Mesenchymal stem cell (in vitro differentiated cells and primary cell): Measurements from ENCODE around the gene EPS15.

ENCODE experiments used
- DNase-seq: peaks from one replicate; pipeline ENCODE4 v3.0.0-alpha.2; 2013
- H2AFZ ChIP-seq: one replicate; pipeline ENCODE4 v1.6.1; 2013; ENCODE audit warnings: low read depth, mild to moderate bottlenecking, control low read depth, inconsistent platforms, low read length, moderate library complexity
- H2AK5ac ChIP-seq: 2 replicates; pipeline ENCODE4 v1.6.1; 2013; ENCODE audit warnings: low read length, moderate library complexity, mild to moderate bottlenecking, inconsistent platforms; ENCODE audit not compliant: severe bottlenecking
- H2BK120ac ChIP-seq: one replicate; pipeline ENCODE4 v1.6.1; 2013; ENCODE audit warnings: low read depth, mild to moderate bottlenecking, inconsistent platforms, low read length, moderate library complexity
- H2BK12ac ChIP-seq, 2 experiments: one replicate each; pipeline ENCODE4 v1.6.1; 2013; ENCODE audit warnings: inconsistent platforms in 2 of 2, low read length in 2 of 2, mild to moderate bottlenecking in 2 of 2, moderate library complexity in 2 of 2, control low read depth in 1 of 2
- H2BK15ac ChIP-seq: one replicate; pipeline ENCODE4 v1.6.1; 2013; ENCODE audit warnings: mild to moderate bottlenecking, low read depth, inconsistent platforms; ENCODE audit not compliant: poor library complexity, severe bottlenecking
- H2BK5ac ChIP-seq: 2 replicates; pipeline ENCODE4 v1.6.1; 2013; ENCODE audit warnings: low read depth, mild to moderate bottlenecking, low read length, control low read depth, inconsistent platforms; ENCODE audit not compliant: poor library complexity, severe bottlenecking
- H3K14ac ChIP-seq, 2 experiments: one replicate each; pipeline ENCODE4 v1.6.1; 2013; ENCODE audit warnings: inconsistent platforms in 2 of 2, low read length in 2 of 2, control low read depth in 1 of 2, mild to moderate bottlenecking in 1 of 2, moderate library complexity in 1 of 2
- H3K18ac ChIP-seq, 2 experiments: one replicate each; pipeline ENCODE4 v1.6.1; 2013; ENCODE audit warnings: inconsistent platforms in 2 of 2, low read length in 2 of 2, control low read depth in 1 of 2, low read depth in 1 of 2, mild to moderate bottlenecking in 1 of 2
- H3K23ac ChIP-seq, 2 experiments: one replicate each; pipeline ENCODE4 v1.6.1; 2013; ENCODE audit warnings: inconsistent platforms in 2 of 2, low read length in 2 of 2, mild to moderate bottlenecking in 2 of 2, moderate library complexity in 2 of 2, control low read depth in 1 of 2
- H3K27ac ChIP-seq: 2 replicates; pipeline ENCODE4 v1.5.1; 2013; ENCODE audit warnings: mild to moderate bottlenecking, moderate library complexity, low read length, control low read depth, inconsistent platforms; ENCODE audit not compliant: poor library complexity, severe bottlenecking
- H3K27me3 ChIP-seq, 2 experiments: 2 replicates each; pipeline versions ENCODE4 v1.6.1 to v1.7.0; 2013; ENCODE audit warnings: low read length in 2 of 2, mild to moderate bottlenecking in 2 of 2, moderate library complexity in 2 of 2, control low read depth in 1 of 2, inconsistent platforms in 1 of 2; ENCODE audit not compliant: control insufficient read depth in 1 of 2, insufficient read depth in 1 of 2
- H3K36me3 ChIP-seq, 2 experiments: 2 replicates each; pipeline versions ENCODE4 v1.6.1 to v1.7.0; 2013; ENCODE audit warnings: low read length in 2 of 2, control low read depth in 1 of 2, inconsistent platforms in 1 of 2, low read depth in 1 of 2, mild to moderate bottlenecking in 1 of 2; ENCODE audit not compliant: insufficient read depth in 2 of 2, control insufficient read depth in 1 of 2
- H3K4ac ChIP-seq, 2 experiments: one replicate each; pipeline ENCODE4 v1.6.1; 2013; ENCODE audit warnings: inconsistent platforms in 2 of 2, low read length in 2 of 2, mild to moderate bottlenecking in 2 of 2, moderate library complexity in 2 of 2, control low read depth in 1 of 2, low read depth in 1 of 2
- H3K4me1 ChIP-seq: 2 replicates; pipeline ENCODE4 v1.6.1; 2013; ENCODE audit warnings: low read depth, low read length, control low read depth; ENCODE audit not compliant: control insufficient read depth, insufficient read depth
- H3K4me2 ChIP-seq: 2 replicates; pipeline ENCODE4 v1.6.1; 2013; ENCODE audit warnings: low read length, mild to moderate bottlenecking, inconsistent platforms; ENCODE audit not compliant: poor library complexity, severe bottlenecking
- H3K4me3 ChIP-seq, 2 experiments: 2 replicates each; pipeline versions ENCODE4 v1.5.1 to v1.7.0; 2013; ENCODE audit warnings: low read length in 2 of 2, mild to moderate bottlenecking in 2 of 2, control low read depth in 1 of 2, low read depth in 1 of 2; ENCODE audit not compliant: insufficient read depth in 1 of 2
- H3K79me1 ChIP-seq: replicated peaks from 2 replicates; pipeline ENCODE4 v1.6.1; 2013; ENCODE audit warnings: mild to moderate bottlenecking, control low read depth, low read length, inconsistent platforms; ENCODE audit not compliant: poor library complexity, severe bottlenecking
- H3K9ac ChIP-seq: 2 replicates; pipeline ENCODE4 v1.7.0; 2013; ENCODE audit warnings: mild to moderate bottlenecking, low read length, moderate library complexity
- H3K9me3 ChIP-seq: 2 replicates; pipeline ENCODE4 v1.7.0; 2013; ENCODE audit warnings: mild to moderate bottlenecking, low read length; ENCODE audit not compliant: control insufficient read depth
- H4K8ac ChIP-seq: one replicate; pipeline ENCODE4 v1.6.1; 2013; ENCODE audit warnings: inconsistent platforms, mild to moderate bottlenecking, low read length, moderate library complexity
- H4K91ac ChIP-seq: one replicate; pipeline ENCODE4 v1.6.1; 2013; ENCODE audit warnings: mild to moderate bottlenecking, low read length, inconsistent platforms
- WGBS: methylation state at CpG from one replicate; pipeline ENCODE4 v1.1.7; 2013; ENCODE audit warnings: mixed read lengths; 5-methylcytosine and 5-hydroxymethylcytosine counted together

EPS15 gene

GRCh38 chr1:51311826-51312225, 207.2 kb downstream of the EPS15 start:
- peaks cover 38% of the 10 kb centered on the region for H3K4me1 ChIP-seq

DNA sequence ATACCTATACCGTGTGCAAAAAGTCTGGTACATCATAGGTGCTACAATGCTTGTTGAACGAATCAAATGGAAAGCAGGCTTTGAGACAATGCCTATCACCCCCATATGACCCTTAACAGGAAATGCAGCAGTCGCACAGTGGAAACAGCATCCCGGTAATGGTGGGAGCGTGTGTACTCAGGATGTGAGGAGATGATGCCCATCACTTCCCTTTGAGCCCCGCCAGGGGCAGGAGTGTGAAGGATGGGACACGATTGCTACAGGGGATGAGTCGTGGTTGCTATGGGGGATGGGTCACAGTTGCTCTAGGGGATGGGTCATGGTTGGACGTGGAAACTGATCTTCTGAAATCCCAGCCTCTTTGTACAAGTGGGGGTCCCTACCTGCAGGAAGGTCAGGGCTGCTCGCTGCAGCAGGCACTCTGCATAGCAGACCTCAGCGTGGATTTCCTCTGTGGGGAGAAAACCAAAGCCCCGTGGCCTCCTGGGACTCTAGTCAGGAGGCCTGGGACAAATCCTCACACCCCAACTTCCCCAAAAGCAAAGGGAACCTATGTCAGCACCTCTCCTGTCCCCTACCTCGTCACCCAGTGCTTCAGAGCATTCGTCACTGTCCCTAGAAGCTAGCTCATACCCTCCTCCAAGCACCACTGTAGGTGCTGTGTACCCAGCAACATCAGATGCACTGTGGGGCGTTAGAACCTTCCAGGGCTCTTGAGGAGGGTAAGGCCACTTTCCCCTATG, 208.0 kb downstream of the EPS15 start:
- no peak for DNase-seq
- H3K4me3 ChIP-seq, result no peak overlapping the region
- H2BK120ac ChIP-seq, result no peak overlapping the region
- whole genome bisulfite sequencing, result 79% methylated on average over 15 of the region's 15 CpGs
- no peak overlapping the region for H2BK15ac ChIP-seq
- H2AFZ ChIP-seq, result no peak overlapping the region
- no peak overlapping the region for H2BK12ac ChIP-seq
- H2BK5ac ChIP-seq, result no peak overlapping the region
- no peaks in the 10 kb centered on the region for H3K36me3 ChIP-seq
- peak overlapping the region; percentile 11 for H2AK5ac ChIP-seq
- peaks cover 31% of the 10 kb centered on the region for H3K4me1 ChIP-seq
- no peak overlapping the region for H4K91ac ChIP-seq
- no peaks in the 10 kb centered on the region for H3K79me1 ChIP-seq
- no peak overlapping the region for H4K8ac ChIP-seq
- no peak overlapping the region for H3K18ac ChIP-seq
- H3K4ac ChIP-seq, result no peak overlapping the region
- no peak overlapping the region for H3K9ac ChIP-seq
- H3K27me3 ChIP-seq, result no peaks in the 10 kb centered on the region
- H3K27ac ChIP-seq, result no peak overlapping the region
- H3K14ac ChIP-seq, result no peak overlapping the region
- H3K4me2 ChIP-seq, result no peak overlapping the region
- no peak overlapping the region for H3K23ac ChIP-seq
- no peaks in the 10 kb centered on the region for H3K9me3 ChIP-seq

More at GRCh38 chr1:51311826-51312225, 207.2 kb downstream of the EPS15 start:
- no peak overlapping the region for H3K23ac ChIP-seq
- no peaks in the 10 kb centered on the region for H3K27me3 ChIP-seq
- H3K9ac ChIP-seq, result no peak overlapping the region
- DNase-seq, result no peak
- no peaks in the 10 kb centered on the region for H3K79me1 ChIP-seq
- H3K4ac ChIP-seq, result no peak overlapping the region
- H4K91ac ChIP-seq, result no peak overlapping the region
- H3K36me3 ChIP-seq, result no peaks in the 10 kb centered on the region
- no peak overlapping the region for H3K4me3 ChIP-seq
- no peak overlapping the region for H3K4me2 ChIP-seq
- 88% methylated on average over 2 of the region's 5 CpGs for WGBS
- no peaks in the 10 kb centered on the region for H3K9me3 ChIP-seq
- no peak overlapping the region for H4K8ac ChIP-seq
- H3K27ac ChIP-seq, result no peak overlapping the region
- H2AFZ ChIP-seq, result no peak overlapping the region
- H3K18ac ChIP-seq, result no peak overlapping the region
- H2AK5ac ChIP-seq, result peak overlapping the region; percentile 55
- H2BK5ac ChIP-seq, result no peak overlapping the region
- H3K14ac ChIP-seq, result peak overlapping the region in 1 of 2 experiments; percentile 7
- no peak overlapping the region for H2BK15ac ChIP-seq
- H2BK120ac ChIP-seq, result no peak overlapping the region
- H2BK12ac ChIP-seq, result no peak overlapping the region

DNA sequence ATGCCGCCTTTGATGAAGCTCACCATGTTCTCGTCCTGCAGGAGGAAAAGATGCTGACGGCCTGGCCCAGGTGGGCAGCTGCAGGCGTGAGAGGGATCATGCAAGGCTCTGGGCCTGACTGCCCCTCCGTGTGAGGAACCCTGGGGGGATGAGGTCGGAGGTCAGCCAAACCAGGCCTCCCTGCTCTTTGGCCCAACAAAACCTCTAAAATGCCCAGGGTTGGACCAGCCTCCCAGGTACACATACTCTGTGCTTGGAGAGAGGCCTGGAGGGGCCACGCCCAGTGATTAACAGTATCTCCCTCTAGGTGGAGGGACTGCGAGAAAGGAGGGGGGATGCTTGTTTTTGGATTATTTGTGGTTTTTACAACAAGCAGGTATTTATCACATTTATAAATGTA, 209.8 kb downstream of the EPS15 start:
- no peak overlapping the region for H3K4ac ChIP-seq
- H3K79me1 ChIP-seq, result no peaks in the 10 kb centered on the region
- H3K14ac ChIP-seq, result no peak overlapping the region
- H3K9me3 ChIP-seq, result no peaks in the 10 kb centered on the region
- H4K8ac ChIP-seq, result no peak overlapping the region
- H3K4me3 ChIP-seq, result no peak overlapping the region
- no peaks in the 10 kb centered on the region for H3K36me3 ChIP-seq
- H3K18ac ChIP-seq, result no peak overlapping the region
- peaks cover 29% of the 10 kb centered on the region for H3K4me1 ChIP-seq
- no peak overlapping the region for H2BK120ac ChIP-seq
- no peak overlapping the region for H3K23ac ChIP-seq
- H2BK5ac ChIP-seq, result no peak overlapping the region
- no peak overlapping the region for H2BK12ac ChIP-seq
- no peak overlapping the region for H3K9ac ChIP-seq
- 92% methylated on average over 4 of the region's 8 CpGs for WGBS
- H4K91ac ChIP-seq, result no peak overlapping the region
- no peak overlapping the region for H2AFZ ChIP-seq
- no peaks in the 10 kb centered on the region for H3K27me3 ChIP-seq
- H2AK5ac ChIP-seq, result no peak overlapping the region
- no peak overlapping the region for H3K27ac ChIP-seq
- no peak overlapping the region for H3K4me2 ChIP-seq
- DNase-seq, result no peak
- H2BK15ac ChIP-seq, result no peak overlapping the region

DNA sequence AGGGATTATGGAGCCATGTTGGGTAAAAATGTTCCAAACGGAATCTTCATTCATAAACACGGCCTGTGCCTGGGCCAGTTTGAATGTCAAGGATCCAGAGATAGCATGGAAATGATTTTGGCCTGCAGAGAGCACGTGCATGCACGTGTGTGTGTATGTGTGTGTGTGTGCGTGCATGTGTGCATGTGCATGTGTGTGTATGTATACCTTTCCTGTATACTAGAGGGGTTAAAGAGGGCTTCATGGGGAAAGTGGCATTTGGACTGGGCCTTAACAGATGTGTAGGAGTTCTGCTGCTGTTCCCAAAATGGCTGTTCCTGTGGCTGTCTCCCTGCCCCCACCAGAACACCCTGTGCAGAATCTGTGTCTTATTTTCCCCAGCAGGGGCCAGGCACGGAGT, 210.4 kb downstream of the EPS15 start:
- Histone ChIP-seq H3K4me2 (no peak overlapping the region), H3K27me3 (no peaks in the 10 kb centered on the region)
- 89% methylated on average over 6 of the region's 6 CpGs for WGBS

More for the DNA sequence above, 210.4 kb downstream of the EPS15 start:
- no peak overlapping the region for H2BK120ac ChIP-seq
- no peak overlapping the region for H4K91ac ChIP-seq
- H3K18ac ChIP-seq, result no peak overlapping the region
- no peak overlapping the region for H2AFZ ChIP-seq
- no peaks in the 10 kb centered on the region for H3K36me3 ChIP-seq
- no peak overlapping the region for H3K4ac ChIP-seq
- H2BK15ac ChIP-seq, result no peak overlapping the region
- H2BK12ac ChIP-seq, result no peak overlapping the region
- no peak overlapping the region for H3K4me3 ChIP-seq
- no peaks in the 10 kb centered on the region for H3K79me1 ChIP-seq
- no peak overlapping the region for H3K23ac ChIP-seq
- H3K14ac ChIP-seq, result no peak overlapping the region
- H3K4me1 ChIP-seq, result peaks cover 25% of the 10 kb centered on the region
- no peaks in the 10 kb centered on the region for H3K9me3 ChIP-seq
- H3K27ac ChIP-seq, result no peak overlapping the region
- no peak for DNase-seq
- no peak overlapping the region for H2BK5ac ChIP-seq
- H3K9ac ChIP-seq, result no peak overlapping the region
- no peak overlapping the region for H4K8ac ChIP-seq
- no peak overlapping the region for H2AK5ac ChIP-seq
